Loucy (cell line): ENCODE results near the gene TJP3.

Source experiments
- H2AFZ ChIP-seq: fragments of 200-600 bp; sonication (generic); 2 replicates; pipeline ENCODE4 v1.6.0; 2016; ENCODE audit warnings: antibody characterized with exemption, mild to moderate bottlenecking, low read length, moderate library complexity
- H3F3A ChIP-seq: fragments of 200-600 bp; 2 replicates; pipeline ENCODE4 v1.6.0; 2016; ENCODE audit warnings: antibody characterized with exemption, low read depth, mild to moderate bottlenecking
- H3K27me3 ChIP-seq: fragments of 200-600 bp; sonication (generic); 2 replicates; pipeline ENCODE4 v1.6.1; 2014; ENCODE audit warnings: low read length, mild to moderate bottlenecking; ENCODE audit not compliant: insufficient read depth, poor library complexity, severe bottlenecking
- H3K36me3 ChIP-seq: fragments of 200-600 bp; sonication (generic); 2 replicates; pipeline ENCODE4 v1.6.1; 2016; ENCODE audit warnings: low read length; ENCODE audit not compliant: insufficient read depth
- H3K4me1 ChIP-seq: fragments of 200-600 bp; sonication (generic); 2 replicates; pipeline ENCODE4 v1.5.1; 2014; ENCODE audit warnings: low read length, mild to moderate bottlenecking; ENCODE audit not compliant: insufficient read depth, poor library complexity, severe bottlenecking
- H3K4me2 ChIP-seq: fragments of 200-600 bp; sonication (generic); 2 replicates; pipeline ENCODE4 v1.6.0; 2014; ENCODE audit warnings: antibody characterized with exemption, low read length, low read depth, mild to moderate bottlenecking; ENCODE audit not compliant: poor library complexity, severe bottlenecking
- H3K4me3 ChIP-seq: fragments of 200-600 bp; sonication (generic); 2 replicates; pipeline ENCODE4 v1.5.1; 2014; ENCODE audit warnings: low read length, mild to moderate bottlenecking, mixed read lengths; ENCODE audit not compliant: poor library complexity, severe bottlenecking
- H3K79me2 ChIP-seq: fragments of 200-600 bp; sonication (generic); 2 replicates; pipeline ENCODE4 v1.6.1; 2014; ENCODE audit warnings: low read length; ENCODE audit not compliant: insufficient read depth
- H3K9ac ChIP-seq: fragments of 200-600 bp; sonication (generic); 2 replicates; pipeline ENCODE4 v1.6.0; 2014; ENCODE audit warnings: mild to moderate bottlenecking, low read depth, low read length, moderate library complexity; ENCODE audit not compliant: poor library complexity, severe bottlenecking
- H3K9me2 ChIP-seq: fragments of 200-600 bp; sonication (generic); replicated peaks from 2 replicates; pipeline ENCODE4 v1.6.1; 2016; ENCODE audit warnings: low read depth, low read length, mixed read lengths
- H3K9me3 ChIP-seq: fragments of 200-600 bp; sonication (generic); 2 replicates; pipeline ENCODE4 v1.6.1; 2014; ENCODE audit warnings: mild to moderate bottlenecking, antibody characterized with exemption, low read length, low read depth; ENCODE audit not compliant: insufficient read depth
- H4K20me1 ChIP-seq: fragments of 200-600 bp; sonication (generic); 2 replicates; pipeline ENCODE4 v1.6.0; 2014; ENCODE audit warnings: antibody characterized with exemption, low read length, mild to moderate bottlenecking; ENCODE audit not compliant: insufficient read depth, poor library complexity, severe bottlenecking
- CTCF ChIP-seq: fragments of 200-600 bp; sonication (generic); conservative IDR thresholded peaks from 2 replicates; pipeline ENCODE4 v1.5.1; 2014; ENCODE audit warnings: mild to moderate bottlenecking, antibody characterized with exemption, low read length
- EZH2phosphoT487 ChIP-seq: fragments of 200-600 bp; IDR thresholded peaks from 2 replicates; pipeline ENCODE4 v1.6.1; 2018; ENCODE audit warnings: antibody characterized with exemption, mild to moderate bottlenecking, moderate library complexity, borderline replicate concordance

Gene TJP3

DNA sequence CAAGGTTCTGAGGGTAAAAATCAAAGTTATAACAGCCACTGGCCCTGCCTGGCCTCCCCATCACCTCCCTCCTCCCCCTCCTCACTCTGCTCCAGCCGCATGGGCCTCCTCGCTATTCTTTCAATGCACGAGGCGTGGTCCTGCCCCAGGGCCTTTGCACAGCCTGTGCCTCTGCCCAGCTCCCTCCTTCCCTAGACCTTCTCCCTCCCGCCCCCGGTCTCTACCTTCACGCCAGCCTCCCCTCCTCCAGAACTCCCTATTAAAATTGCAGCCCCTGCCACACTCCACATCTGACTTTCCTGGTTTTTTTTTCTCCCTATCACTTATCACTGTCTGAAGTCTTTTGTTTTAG lies 60.5 kb downstream of the TJP3 start:
- H3K9me3 ChIP-seq: no peaks in the 10 kb centered on the region
- H3K4me2 ChIP-seq: no peak overlapping the region
- no peak overlapping the region for H2AFZ ChIP-seq
- H3F3A ChIP-seq: no peaks in the 10 kb centered on the region
- no peaks in the 10 kb centered on the region for H3K79me2 ChIP-seq
- no peak overlapping the region for H3K4me3 ChIP-seq
- no peaks in the 10 kb centered on the region for H4K20me1 ChIP-seq
- H3K4me1 ChIP-seq: no peaks in the 10 kb centered on the region
- peaks cover 10% of the 10 kb centered on the region; the same call in 1 of the 2 replicates for H3K36me3 ChIP-seq
- H3K27me3 ChIP-seq: no peaks in the 10 kb centered on the region
- no peak for TF ChIP-seq EZH2phosphoT487
- TF ChIP-seq CTCF: no peak
- no peak overlapping the region for H3K9ac ChIP-seq
- H3K9me2 ChIP-seq: no peaks in the 10 kb centered on the region

DNA sequence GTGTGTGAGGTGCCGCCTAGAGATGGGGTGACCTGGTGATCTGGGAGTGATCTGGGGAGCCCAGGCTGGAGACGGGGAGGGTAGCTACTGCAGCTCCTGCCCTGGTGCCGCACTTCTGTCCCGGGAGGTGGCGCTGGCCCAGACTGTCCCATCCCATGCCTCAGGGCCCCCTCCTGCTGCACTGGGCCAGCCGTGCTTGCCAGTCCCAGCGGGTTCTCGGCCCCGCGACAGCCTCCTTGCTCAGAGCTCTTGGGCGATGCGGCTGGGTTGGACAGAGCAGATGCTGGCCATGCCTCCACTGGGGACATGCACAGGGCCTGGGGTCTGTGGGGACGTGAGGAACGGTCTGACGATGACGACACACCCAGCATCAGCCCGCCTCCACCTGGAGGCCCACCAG lies 61.3 kb downstream of the TJP3 start:
- no peaks in the 10 kb centered on the region for H3F3A ChIP-seq
- H3K9me2 ChIP-seq: no peaks in the 10 kb centered on the region
- TF ChIP-seq EZH2phosphoT487: no peak
- no peak for TF ChIP-seq CTCF
- no peak overlapping the region for H3K9ac ChIP-seq
- no peaks in the 10 kb centered on the region for H4K20me1 ChIP-seq
- H3K4me2 ChIP-seq: no peak overlapping the region
- H3K4me1 ChIP-seq: no peaks in the 10 kb centered on the region
- H3K36me3 ChIP-seq: peaks cover 10% of the 10 kb centered on the region; the same call in 1 of the 2 replicates
- no peaks in the 10 kb centered on the region for H3K27me3 ChIP-seq
- no peak overlapping the region for H3K4me3 ChIP-seq
- H3K79me2 ChIP-seq: no peaks in the 10 kb centered on the region
- no peak overlapping the region for H2AFZ ChIP-seq
- no peaks in the 10 kb centered on the region for H3K9me3 ChIP-seq

DNA sequence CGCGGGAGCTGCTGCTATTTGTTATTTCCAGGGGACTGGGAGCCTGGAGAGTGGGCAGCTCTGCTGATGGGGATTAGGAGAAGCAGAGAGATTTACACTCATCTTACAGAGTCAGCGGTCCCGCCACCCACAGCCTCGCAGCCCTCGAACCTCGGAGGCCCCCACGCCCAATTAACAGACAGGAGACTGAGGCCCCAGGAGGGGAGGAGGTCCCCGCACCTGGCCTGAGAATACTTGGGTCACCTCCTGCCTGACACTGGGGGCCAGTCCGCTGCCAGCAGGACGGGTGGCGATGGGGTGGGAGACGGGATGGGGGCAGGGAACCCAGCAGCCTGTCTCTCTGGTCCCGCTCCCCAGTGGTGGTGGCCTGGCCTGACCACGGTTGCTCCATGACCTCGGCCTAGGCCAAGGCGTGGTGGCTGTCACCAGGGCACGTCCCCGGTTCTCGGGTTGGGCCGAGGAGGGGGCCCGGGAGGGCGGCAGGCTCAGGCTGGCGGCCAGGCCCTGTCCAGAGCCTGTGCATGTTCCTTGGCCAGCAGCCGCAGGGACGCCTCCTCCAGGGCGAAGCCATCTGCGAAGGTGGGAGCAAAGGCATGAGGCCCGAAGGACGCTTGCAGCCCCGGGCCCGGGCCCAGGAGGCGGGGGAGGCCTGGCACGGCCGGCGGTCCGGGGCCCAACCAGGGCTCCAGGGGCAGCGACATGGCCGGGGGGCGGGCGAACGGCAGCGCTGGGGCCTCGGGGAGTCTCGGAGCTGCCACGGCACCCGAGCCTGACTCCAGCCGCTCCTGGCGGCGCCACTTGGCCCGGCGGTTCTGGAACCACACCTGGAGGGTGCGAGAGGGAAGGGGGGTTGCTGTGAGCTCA lies 62.2 kb downstream of the TJP3 start:
- TF ChIP-seq CTCF (no peak), EZH2phosphoT487 (no peak)
- H3K79me2 ChIP-seq: no peaks in the 10 kb centered on the region

More for the DNA sequence above, 62.2 kb downstream of the TJP3 start:
- H2AFZ ChIP-seq: no peak overlapping the region
- H3K9me3 ChIP-seq: no peaks in the 10 kb centered on the region
- no peaks in the 10 kb centered on the region for H3K4me1 ChIP-seq
- no peaks in the 10 kb centered on the region for H4K20me1 ChIP-seq
- peaks cover 7% of the 10 kb centered on the region; the same call in 1 of the 2 replicates for H3K36me3 ChIP-seq
- no peaks in the 10 kb centered on the region for H3K27me3 ChIP-seq
- no peak overlapping the region for H3K4me3 ChIP-seq
- no peak overlapping the region for H3K9ac ChIP-seq
- H3F3A ChIP-seq: no peaks in the 10 kb centered on the region
- H3K9me2 ChIP-seq: no peaks in the 10 kb centered on the region
- no peak overlapping the region for H3K4me2 ChIP-seq
